Stimulated activated CD4-positive, alpha-beta T cell treated with anti-CD3 and anti-CD28 coated beads, Interleukin-4, amount 100 ng/mL, for 4 hours (primary cell): Measurements from ENCODE around the gene PRMT2.
"Not testable (repeated sequence)": the region's sequence is repeated elsewhere in the genome, so short reads cannot be mapped to it uniquely, and the experiment has no call there.

ENCODE experiments used
- DNase-seq, 2 experiments: peaks; one replicate each; pipeline ENCODE4 v3.0.0-alpha.2; 2020

Gene PRMT2

GRCh38 chr21:46618738-46619379 is 16.6 kb upstream of the PRMT2 start:
- no peak for DNase-seq

GRCh38 chr21:46619846-46620245 is 15.6 kb upstream of the PRMT2 start:
- no peak for DNase-seq

GRCh38 chr21:46620846-46621245 is 14.6 kb upstream of the PRMT2 start:
- no peak for DNase-seq

GRCh38 chr21:46621457-46622182 is 13.9 kb upstream of the PRMT2 start:
- no peak for DNase-seq

- peak in 1 of 2 experiments; percentile 11 for DNase-seq
Observed at GRCh38 chr21:46622226-46622625, 13.2 kb upstream of the PRMT2 start.

GRCh38 chr21:46624050-46624449 is 11.4 kb upstream of the PRMT2 start:
- no peak for DNase-seq

GRCh38 chr21:46625759-46626158 is 9.7 kb upstream of the PRMT2 start:
- DNase-seq, result no peak

GRCh38 chr21:46626536-46626935 is 8.9 kb upstream of the PRMT2 start:
- DNase-seq, result no peak

- peak in 1 of 2 experiments; percentile 27 for DNase-seq
Observed at GRCh38 chr21:46626975-46627501, 8.4 kb upstream of the PRMT2 start.

GRCh38 chr21:46627726-46628125 is 7.7 kb upstream of the PRMT2 start:
- no peak for DNase-seq

- DNase-seq, result no peak
Observed at GRCh38 chr21:46628868-46629267, 6.6 kb upstream of the PRMT2 start.

- not testable (repeated sequence) for DNase-seq
Observed at GRCh38 chr21:46630915-46631314, 4.6 kb upstream of the PRMT2 start.

GRCh38 chr21:46633566-46633965 is 1.9 kb upstream of the PRMT2 start:
- DNase-seq, result peak in 1 of 2 experiments; percentile 26

- no peak for DNase-seq
Observed at GRCh38 chr21:46634427-46634826, 1.0 kb upstream of the PRMT2 start.

- no peak for DNase-seq
Observed at GRCh38 chr21:46634966-46635323, 529 bp upstream of the PRMT2 start.

- DNase-seq, result no peak
Observed at GRCh38 chr21:46636181-46636512, 673 bp downstream of the PRMT2 start.

GRCh38 chr21:46636550-46637285 is 1.2 kb downstream of the PRMT2 start:
- DNase-seq, result no peak

GRCh38 chr21:46637952-46638746 is 2.7 kb downstream of the PRMT2 start:
- no peak for DNase-seq

GRCh38 chr21:46639489-46640386 is 4.3 kb downstream of the PRMT2 start:
- no peak for DNase-seq

- no peak for DNase-seq
Observed at GRCh38 chr21:46641656-46642055, 6.2 kb downstream of the PRMT2 start.

GRCh38 chr21:46643379-46644177 is 8.1 kb downstream of the PRMT2 start:
- no peak for DNase-seq
